HG03060 (cell line): ENCODE data around the gene CNTNAP5.

Source experiments
- ATAC-seq: cut with Tn5 transposase; IDR thresholded peaks from one replicate; pipeline ENCODE4 v1.9.1; 2021; ENCODE audit warnings: low read depth, moderate number of reproducible peaks; ENCODE audit not compliant: unreplicated experiment

The CNTNAP5 gene

GRCh38 chr2:124533226-124533954 is 508.3 kb downstream of the CNTNAP5 start:
- ATAC-seq = no peak

DNA sequence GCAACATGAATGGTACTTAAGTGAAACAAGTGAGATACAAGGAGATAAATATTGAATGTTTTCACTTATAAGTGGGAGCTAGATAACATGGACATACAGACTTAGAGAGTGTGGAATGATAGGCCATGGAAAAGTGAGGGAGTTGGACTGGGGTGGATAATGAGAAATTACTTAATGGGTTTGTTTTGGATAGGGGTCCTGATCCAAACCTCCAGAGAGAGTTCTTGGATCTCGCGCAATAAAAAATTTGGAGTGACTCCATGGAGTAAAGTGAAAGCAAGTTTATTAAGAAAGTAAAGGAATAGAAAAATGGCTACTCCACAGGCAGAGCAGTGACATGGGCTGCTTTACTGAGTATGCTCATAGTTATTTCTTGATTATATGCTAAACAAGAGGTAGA is 508.9 kb downstream of the CNTNAP5 start:
- ATAC-seq = no peak

DNA sequence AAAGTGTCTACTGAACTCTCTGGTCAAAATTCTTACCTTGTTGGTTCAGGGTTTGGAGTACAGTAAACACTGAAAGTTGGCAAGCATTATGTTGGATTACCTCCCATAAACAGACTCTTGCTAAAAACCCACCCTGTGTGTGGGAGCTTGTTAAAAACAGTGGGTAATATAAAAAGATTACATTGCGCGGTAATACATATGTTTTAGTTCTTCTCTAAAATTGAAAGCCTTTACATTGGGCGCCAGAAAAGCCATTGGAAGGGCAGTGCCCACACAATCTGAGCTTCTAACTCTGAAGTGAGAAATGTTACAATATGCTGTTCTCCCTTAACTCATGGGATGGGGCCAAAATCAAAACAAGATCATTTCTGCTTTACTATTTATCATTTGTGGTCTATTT is 510.7 kb downstream of the CNTNAP5 start:
- no peak for ATAC-seq

GRCh38 chr2:124536591-124536990 is 511.5 kb downstream of the CNTNAP5 start:
- no peak for ATAC-seq

DNA sequence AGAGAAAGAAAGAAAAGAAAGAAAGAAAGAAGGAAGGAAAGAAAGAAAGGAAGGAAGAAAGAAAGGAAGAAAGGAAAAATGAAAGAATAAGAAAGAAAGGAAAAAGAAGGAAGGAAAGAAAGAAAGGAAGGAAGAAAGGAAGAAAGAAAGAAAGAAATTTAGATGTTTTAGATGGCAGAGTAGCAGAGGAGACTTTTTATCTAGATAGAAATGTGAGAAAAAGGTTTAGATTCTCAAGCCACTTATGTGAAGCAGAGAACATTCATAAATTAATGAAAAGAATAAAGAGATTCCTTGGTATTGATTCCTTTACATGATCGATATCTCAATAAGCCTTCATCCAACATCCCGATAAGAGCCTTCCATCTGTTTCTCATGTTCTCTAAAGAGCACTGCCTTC is 513.5 kb downstream of the CNTNAP5 start:
- no peak for ATAC-seq

GRCh38 chr2:124540805-124541204 is 515.7 kb downstream of the CNTNAP5 start:
- ATAC-seq = no peak

- no peak for ATAC-seq
Measured at GRCh38 chr2:124542932-124543640, 518.0 kb downstream of the CNTNAP5 start.

DNA sequence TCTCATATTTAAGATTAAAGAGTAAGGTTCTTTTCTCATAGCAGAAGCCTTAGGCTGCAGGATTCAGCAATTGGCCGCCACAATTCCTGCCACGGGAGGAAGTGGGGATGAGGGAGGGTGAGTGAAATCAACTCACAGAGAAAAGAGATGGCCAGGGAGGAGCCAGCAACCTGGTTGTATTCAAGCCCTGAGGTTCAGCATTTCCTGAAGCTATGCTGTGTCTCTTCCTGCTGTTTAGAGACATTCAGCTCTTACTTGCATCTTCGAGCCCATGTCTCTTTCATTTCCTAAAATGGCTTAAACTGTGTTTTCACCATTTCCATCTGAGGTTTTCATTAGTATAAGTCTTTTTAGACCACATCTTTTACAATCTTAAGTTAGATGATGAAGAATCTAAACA is 522.6 kb downstream of the CNTNAP5 start:
- ATAC-seq = no peak

GRCh38 chr2:124558277-124558905 is 533.3 kb downstream of the CNTNAP5 start:
- ATAC-seq = no peak

DNA sequence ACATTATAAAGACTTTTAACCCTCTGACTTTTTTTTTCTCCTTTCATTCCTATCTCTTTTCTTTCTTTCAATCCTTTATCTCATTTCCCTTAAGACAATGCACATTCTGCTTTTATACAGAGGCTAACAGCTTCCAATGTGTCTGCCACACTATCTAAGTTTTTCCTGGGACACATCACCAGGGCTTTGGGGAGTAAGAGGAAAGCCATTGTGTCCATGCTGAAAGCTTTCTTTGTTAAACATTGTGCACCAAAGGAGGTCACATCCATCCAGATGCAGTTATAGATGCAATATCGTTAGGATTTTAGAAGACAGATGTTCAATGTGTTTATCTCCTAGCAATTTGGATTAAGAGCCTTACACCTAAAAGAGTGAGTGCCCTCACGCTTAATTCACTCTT is 534.1 kb downstream of the CNTNAP5 start:
- no peak for ATAC-seq

DNA sequence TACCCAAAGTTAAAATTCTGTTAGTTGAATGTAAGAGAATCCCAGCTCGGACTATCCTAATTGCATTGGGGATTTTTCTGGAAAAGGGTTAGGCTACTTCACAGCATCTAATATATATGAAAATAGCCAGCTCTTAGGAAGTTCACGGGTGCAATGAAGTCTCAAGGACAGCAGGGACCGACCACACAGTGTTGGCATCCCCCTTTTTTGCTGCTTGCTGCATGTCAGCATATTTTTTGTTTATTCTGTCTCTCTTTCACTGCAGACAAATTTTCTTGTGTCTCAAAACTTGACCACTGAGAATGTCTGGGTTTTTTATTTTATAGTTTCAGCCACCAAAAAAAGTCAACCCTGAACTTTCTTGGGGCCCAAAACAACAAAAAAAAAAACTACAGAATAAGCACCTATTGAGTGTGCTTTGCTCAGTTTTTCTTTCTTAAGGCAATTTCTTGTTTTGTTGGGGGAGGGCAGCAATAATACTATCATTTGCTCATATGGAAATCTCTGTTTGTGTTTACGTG is 535.6 kb downstream of the CNTNAP5 start:
- ATAC-seq = no peak

GRCh38 chr2:124561486-124561885 is 536.4 kb downstream of the CNTNAP5 start:
- ATAC-seq = no peak

DNA sequence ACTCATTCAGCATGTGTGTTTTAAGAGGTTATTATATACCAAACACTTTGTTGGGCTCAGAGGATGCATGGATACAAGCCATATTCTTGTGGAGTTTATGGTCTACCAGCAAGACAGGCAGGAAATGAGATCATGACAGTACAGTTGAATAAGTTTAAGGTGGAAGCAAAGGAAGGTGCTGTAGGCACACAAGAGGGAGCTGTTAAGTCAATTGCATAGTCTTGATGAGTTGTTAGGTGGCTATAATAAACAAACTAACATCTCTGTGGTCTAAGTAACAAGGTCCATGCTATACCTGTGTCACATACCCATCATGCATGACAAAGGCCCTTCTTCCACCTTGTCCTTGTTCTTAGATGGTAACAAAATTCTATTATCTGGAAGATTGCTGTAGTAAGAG is 538.3 kb downstream of the CNTNAP5 start:
- ATAC-seq = no peak

GRCh38 chr2:124566518-124566970 is 541.5 kb downstream of the CNTNAP5 start:
- no peak for ATAC-seq

DNA sequence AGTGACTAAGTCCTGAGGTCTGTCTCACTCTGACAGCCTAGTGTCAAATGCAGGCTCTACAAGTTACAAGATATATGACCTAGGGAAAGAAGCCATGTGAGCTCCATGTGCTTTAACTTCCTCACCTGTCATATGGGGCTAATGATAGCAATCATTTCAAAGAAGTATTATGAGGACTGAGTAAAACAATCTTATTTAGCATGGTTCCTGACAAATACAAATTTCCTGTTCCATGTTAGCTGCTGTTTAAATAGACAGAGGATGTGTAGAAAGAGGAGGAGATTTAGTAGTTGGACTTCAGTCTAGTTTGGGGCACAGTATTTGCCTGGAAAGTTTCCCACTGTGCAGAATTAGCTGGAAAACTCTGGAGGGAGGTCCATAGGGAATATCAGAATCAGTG is 545.8 kb downstream of the CNTNAP5 start:
- ATAC-seq = no peak

DNA sequence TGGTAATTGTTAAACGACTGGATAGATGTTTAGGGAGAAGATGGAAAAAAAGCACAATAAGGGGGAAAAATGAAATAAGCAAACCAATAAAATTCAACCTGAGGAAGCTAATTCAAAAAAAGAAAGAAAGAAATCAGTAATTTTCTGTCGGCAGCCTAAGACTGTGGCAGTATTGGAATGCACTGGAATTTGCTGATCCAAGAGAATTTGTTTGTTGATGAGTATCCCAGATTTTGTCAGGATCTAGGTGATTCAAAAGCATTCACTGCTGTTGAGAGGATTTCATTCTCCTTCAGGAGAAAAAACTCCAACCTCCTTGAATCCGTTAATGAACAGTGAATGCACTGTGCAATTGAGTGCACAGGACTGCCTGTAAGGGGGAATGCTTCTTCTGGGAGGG is 546.7 kb downstream of the CNTNAP5 start:
- ATAC-seq = no peak

DNA sequence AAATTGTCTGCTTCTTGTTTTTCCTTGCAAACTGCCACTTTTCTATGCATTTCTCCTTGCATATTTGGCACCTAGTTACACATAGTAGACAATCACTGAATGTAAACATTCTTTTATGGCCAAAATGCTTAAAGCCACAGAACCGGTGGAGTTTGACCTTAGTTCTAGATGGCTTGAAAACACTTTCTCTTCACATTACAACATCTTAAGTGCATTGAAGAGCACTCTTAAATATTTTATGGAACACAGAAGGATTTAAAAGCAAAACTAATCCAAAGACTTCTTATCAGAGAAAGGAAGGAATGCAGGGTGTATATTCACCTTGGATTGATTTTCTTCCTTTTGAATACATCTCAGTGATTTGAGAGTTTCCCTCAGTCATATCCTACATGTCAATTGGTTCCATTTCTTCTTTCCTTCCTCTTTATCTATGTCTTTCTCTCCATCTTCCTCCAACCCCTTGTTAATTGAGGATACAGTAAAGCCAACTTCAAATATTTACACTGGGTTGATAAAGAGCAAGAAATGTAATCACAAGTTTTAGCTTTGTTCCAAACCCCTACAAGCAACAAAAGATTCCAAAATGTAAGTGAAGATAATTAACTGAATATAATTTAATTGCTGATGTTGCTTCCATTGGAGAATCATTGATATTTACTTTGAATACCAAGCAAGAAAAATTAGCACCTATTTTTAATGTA is 548.0 kb downstream of the CNTNAP5 start:
- no peak for ATAC-seq

- ATAC-seq = no peak
Measured at GRCh38 chr2:124575497-124575896, 550.4 kb downstream of the CNTNAP5 start.

DNA sequence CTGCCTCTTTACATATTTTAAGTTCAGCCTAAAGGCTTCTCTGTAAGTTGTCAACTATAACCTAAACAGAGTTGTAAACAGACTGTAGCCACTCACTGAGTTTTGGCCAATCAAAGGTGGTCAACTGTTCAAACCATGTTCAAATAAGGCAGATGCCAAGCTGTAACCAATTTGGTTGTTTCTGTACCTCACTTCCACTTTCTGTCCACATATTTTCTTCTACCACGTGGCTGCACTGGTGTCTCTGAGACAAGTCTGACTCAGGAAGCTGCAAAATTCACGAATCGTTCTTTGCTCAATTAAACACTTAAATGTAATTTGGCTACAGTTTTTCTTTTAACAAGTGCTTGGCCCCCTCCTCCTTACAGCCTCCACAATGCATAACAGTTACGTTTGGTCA is 555.2 kb downstream of the CNTNAP5 start:
- no peak for ATAC-seq

- no peak for ATAC-seq
Measured at GRCh38 chr2:124582387-124582786, 557.3 kb downstream of the CNTNAP5 start.

DNA sequence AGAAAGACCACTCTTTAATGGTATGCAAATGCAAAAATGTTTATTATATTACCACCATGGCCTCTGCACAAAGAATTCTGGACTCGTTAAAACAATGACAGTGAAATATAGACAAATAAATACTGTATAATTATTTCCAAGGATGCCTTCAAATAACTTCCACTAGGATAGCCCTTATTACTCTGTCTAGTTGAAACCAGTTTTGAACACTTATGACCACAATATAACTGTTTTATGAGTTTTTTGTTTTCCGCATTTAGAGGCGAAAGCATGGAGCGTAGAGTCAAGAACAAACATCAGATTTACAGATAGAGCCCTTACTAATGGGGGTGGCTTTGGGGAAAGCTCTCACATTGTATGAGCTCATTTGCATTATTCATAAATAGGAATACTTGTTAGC is 559.5 kb downstream of the CNTNAP5 start:
- no peak for ATAC-seq
